GM21619 (cell line): ENCODE data around the gene REXO4.
"Not testable (repeated sequence)": the region's sequence is repeated elsewhere in the genome, so short reads cannot be mapped to it uniquely, and the experiment has no call there.

Experiments used
- ATAC-seq: cut with Tn5 transposase; IDR thresholded peaks from one replicate; pipeline ENCODE4 v1.9.1; 2021; ENCODE audit not compliant: unreplicated experiment

Gene REXO4

GRCh38 chr9:133421615-133422542 is 4.1 kb upstream of the REXO4 start, which contains the start of gene ADAMTS13:
ADAMTS13 (plus strand) TSS chr9:133422367; CDS start chr9:133422444, 77 bp downstream.
- ATAC-seq = no peak

GRCh38 chr9:133420392-133420827 is 2.6 kb upstream of the REXO4 start:
- no peak for ATAC-seq

GRCh38 chr9:133419005-133419404 is 1.2 kb upstream of the REXO4 start:
- no peak for ATAC-seq

- ATAC-seq = no peak
Observed at GRCh38 chr9:133415170-133415569, 2.6 kb downstream of the REXO4 start.

- ATAC-seq = no peak
Observed at GRCh38 chr9:133408042-133408441, 9.8 kb downstream of the REXO4 start.

- peak; percentile 65 for ATAC-seq
Observed at GRCh38 chr9:133406480-133407307, 11.1 kb downstream of the REXO4 start.

GRCh38 chr9:133405508-133406438 is 12.0 kb downstream of the REXO4 start:
- ATAC-seq = no peak

GRCh38 chr9:133404454-133405002 is 13.3 kb downstream of the REXO4 start:
- ATAC-seq = no peak

GRCh38 chr9:133403766-133404453 is 13.9 kb downstream of the REXO4 start:
- ATAC-seq = no peak

- no peak for ATAC-seq
Observed at GRCh38 chr9:133402689-133403088, 15.1 kb downstream of the REXO4 start.

- ATAC-seq = no peak
Observed at GRCh38 chr9:133401588-133401987, 16.2 kb downstream of the REXO4 start.

- ATAC-seq = no peak
Observed at GRCh38 chr9:133400292-133400691, 17.5 kb downstream of the REXO4 start.

GRCh38 chr9:133397895-133398294 is 19.9 kb downstream of the REXO4 start:
- no peak for ATAC-seq

GRCh38 chr9:133397370-133397769 is 20.4 kb downstream of the REXO4 start:
- no peak for ATAC-seq

- ATAC-seq = no peak
Observed at GRCh38 chr9:133396952-133397351, 20.9 kb downstream of the REXO4 start.

- ATAC-seq = no peak
Observed at GRCh38 chr9:133394687-133395271, 23.0 kb downstream of the REXO4 start.

- no peak for ATAC-seq
Observed at GRCh38 chr9:133393399-133393798, 24.4 kb downstream of the REXO4 start.

GRCh38 chr9:133392308-133392707 is 25.5 kb downstream of the REXO4 start:
- ATAC-seq = not testable (repeated sequence)

- not testable (repeated sequence) for ATAC-seq
Observed at GRCh38 chr9:133391449-133391848, 26.4 kb downstream of the REXO4 start.
